ENCODE data around the gene CCDC92. TPM values are rescaled to one million over a fixed set of nuclear protein-coding genes. Genes with fewer than 3 reads are reported as not detected.

The CCDC92 gene
- total and polyA plus RNA-seq, 2 of the 13 experiments (the other 11 are each of a cell fraction or from before 2014, with no cell fraction given), result 5.4 to 14.7 TPM

- in situ Hi-C loops (cut with HindIII; ENCODE audit: extremely low pct_ligation_motif_present, low pct_unique_long_range_greater_than_20kb), result no loop called here
- H3K27ac ChIP-seq (ENCODE audit: extremely low read length, insufficient read depth, low read length), result no peak overlapping the region
- TF ChIP-seq ZBTB46 (CRISPR knock-in tag; IDR thresholded peaks at IDR 0.05; ENCODE audit: borderline replicate concordance), result no peak
- no peak for TF ChIP-seq ZNF234 (CRISPR knock-in tag; conservative IDR thresholded peaks at IDR 0.05)
- no peak for TF ChIP-seq ZNF329 (CRISPR knock-in tag; IDR thresholded peaks at IDR 0.05; ENCODE audit: low read depth)
- no peak for TF ChIP-seq ZNF691 (CRISPR knock-in tag; IDR thresholded peaks at IDR 0.05; ENCODE audit: borderline replicate concordance, low read depth)
- no peak for TF ChIP-seq CREB3 (CRISPR knock-in tag; IDR thresholded peaks at IDR 0.05)
- no peak for TF ChIP-seq RFX5 (IDR thresholded peaks at IDR 0.05; ENCODE audit: low read depth, low read length)
- no peak for TF ChIP-seq NPAS2 (CRISPR knock-in tag; IDR thresholded peaks at IDR 0.05; ENCODE audit: borderline replicate concordance)
- no peak for TF ChIP-seq MTA1 (CRISPR knock-in tag; IDR thresholded peaks at IDR 0.05; ENCODE audit: borderline replicate concordance)
- no peak for TF ChIP-seq ZNF281 (CRISPR knock-in tag; IDR thresholded peaks at IDR 0.05; ENCODE audit: borderline replicate concordance)
- no peak for TF ChIP-seq PRPF4 (IDR thresholded peaks at IDR 0.05; ENCODE audit: low read depth, low read length, poor library complexity, severe bottlenecking)
- TF ChIP-seq ZFY (CRISPR knock-in tag; IDR thresholded peaks at IDR 0.05), result no peak
These were observed 47.9 kb upstream of the CCDC92 start for GRCh38 chr12:124020514-124020949.

More at GRCh38 chr12:124020514-124020949, 47.9 kb upstream of the CCDC92 start:
- Histone ChIP-seq H3K9me3 (ENCODE audit: low read length) (no peaks in the 10 kb centered on the region), H3K9ac (ENCODE audit: insufficient read depth, low read depth, low read length) (no peak overlapping the region), H3K4me2 (ENCODE audit: low read depth, low read length) (no peak overlapping the region), H3K79me2 (ENCODE audit: insufficient read depth, low read length) (no peaks in the 10 kb centered on the region), H3K27me3 (ENCODE audit: control insufficient read depth in 1 of 2, insufficient read depth in 2 of 2, low read length in 2 of 2) (no peaks in the 10 kb centered on the region), H3K4me1 (ENCODE audit: insufficient read depth, low read length) (no peaks in the 10 kb centered on the region), H2AFZ (ENCODE audit: low read length) (no peak overlapping the region), H4K20me1 (ENCODE audit: insufficient read depth, low read length) (no peaks in the 10 kb centered on the region), H3K4me3 (replicated peaks in 1 of 3; ENCODE audit: insufficient read depth in 1 of 3, low read depth in 2 of 3, low read length in 3 of 3) (no peak overlapping the region), H3K36me3 (replicated peaks in 1 of 2; ENCODE audit: control insufficient read depth in 1 of 2, insufficient read depth in 2 of 2, low read length in 2 of 2) (0 out of 5 replicates have a peak, but pooled peaks cover 0 to under 1% of the 10 kb centered on the region in 2 experiments)
- FAIRE-seq (no peak), DNase-seq (ENCODE audit: low spot score) (no peak), ATAC-seq (no peak)
- CTCF ChIA-PET (ENCODE audit: low intra/inter-chr PET ratio, low total read pairs), result no interaction called here
- no TSS peak for BruUV-seq (replicated peaks)
- WGBS (ENCODE audit: low lambda C conversion rate), result 72% methylated on average over 2 of the region's 2 CpGs
- POLR2A ChIA-PET, result no interaction called here
- intact Hi-C loops (cut with micrococcal nuclease; ENCODE audit: unreplicated experiment), result no loop called here

Measured in HepG2 (cell line).